Stimulated activated CD8-positive, alpha-beta memory T cell treated with anti-CD3 and anti-CD28 coated beads, Interleukin-12 subunit alpha, Interleukin-12 subunit beta, amount 100 ng/mL, for 24 hours (primary cell): ENCODE measurements around the gene MEGF8.

Experiments
- DNase-seq: peaks from one replicate; pipeline ENCODE4 v3.0.0-alpha.2; 2020; ENCODE audit errors: extremely low read depth

Gene MEGF8

GRCh38 chr19:42287017-42287826 lies 38.2 kb upstream of the MEGF8 start:
- no peak for DNase-seq

- DNase-seq: no peak
Measured at GRCh38 chr19:42287827-42288107, 37.7 kb upstream of the MEGF8 start.

GRCh38 chr19:42288387-42288786 lies 37.0 kb upstream of the MEGF8 start:
- no peak for DNase-seq

- DNase-seq: no peak
Measured at GRCh38 chr19:42288881-42289555, 36.4 kb upstream of the MEGF8 start.

GRCh38 chr19:42289556-42290041 lies 35.8 kb upstream of the MEGF8 start:
- DNase-seq: no peak

GRCh38 chr19:42290136-42290522 lies 35.3 kb upstream of the MEGF8 start:
- DNase-seq: no peak

- no peak for DNase-seq
Measured at GRCh38 chr19:42290523-42291434, 34.7 kb upstream of the MEGF8 start.

GRCh38 chr19:42291435-42291810 lies 34.0 kb upstream of the MEGF8 start:
- DNase-seq: no peak

- DNase-seq: no peak
Measured at GRCh38 chr19:42292042-42292960, 33.1 kb upstream of the MEGF8 start.

- no peak for DNase-seq
Measured at GRCh38 chr19:42292963-42293362, 32.5 kb upstream of the MEGF8 start.

GRCh38 chr19:42293540-42293939 lies 31.9 kb upstream of the MEGF8 start:
- DNase-seq: no peak

- DNase-seq: no peak
Measured at GRCh38 chr19:42293948-42294347, 31.5 kb upstream of the MEGF8 start.

GRCh38 chr19:42294471-42295137 lies 30.8 kb upstream of the MEGF8 start:
- no peak for DNase-seq

- no peak for DNase-seq
Measured at GRCh38 chr19:42295342-42295741, 30.1 kb upstream of the MEGF8 start.

- DNase-seq: peak; percentile 64
Measured at GRCh38 chr19:42295831-42296525, 29.5 kb upstream of the MEGF8 start.

GRCh38 chr19:42297039-42297438 lies 28.4 kb upstream of the MEGF8 start:
- DNase-seq: no peak

- no peak for DNase-seq
Measured at GRCh38 chr19:42301646-42302203, 23.7 kb upstream of the MEGF8 start, which contains the start of gene PRR19. TSS of gene PRR19 (plus strand) at chr19:42302132. CDS start at chr19:42309585, 7,453 bp downstream.

- no peak for DNase-seq
Measured at GRCh38 chr19:42303101-42303464, 22.4 kb upstream of the MEGF8 start.

GRCh38 chr19:42303876-42304275 lies 21.6 kb upstream of the MEGF8 start:
- DNase-seq: no peak

GRCh38 chr19:42306646-42307045 lies 18.8 kb upstream of the MEGF8 start:
- no peak for DNase-seq
